ENCODE measurements around the gene C2orf68. TPM values are rescaled to one million over a fixed set of nuclear protein-coding genes. Genes with fewer than 3 reads are reported as not detected.
A peak's percentile ranks its signal among the peaks of the same experiment; 100 is the strongest.

C2orf68 gene
- total and polyA plus RNA-seq, 9 of the 15 experiments (the other 6 are each of a cell fraction or from before 2014, with no cell fraction given): 22.1 to 50.0 (median 31.8) TPM

GRCh38 chr2:85596026-85596333 is 15.9 kb downstream of the C2orf68 start:
- WGBS (ENCODE audit: insufficient coverage, low coverage, missing lambda C conversion rate): 0% methylated on average over 10 of the region's 10 CpGs
- peak; percentile 61 for FAIRE-seq
- TF ChIP-seq ZBTB7A (IDR thresholded peaks at IDR 0.05; ENCODE audit: borderline replicate concordance, control insufficient read depth, low read depth, low read length): peak; percentile 21; the same call in 1 of the 2 replicates
- 0 out of 2 replicates have a peak, but pooled peaks have one; percentile 16 for TF ChIP-seq PHB2 (IDR thresholded peaks at IDR 0.05; ENCODE audit: low read depth)
- 0 out of 2 replicates have a peak, but pooled peaks have one; percentile 34 for TF ChIP-seq ZNF263 (CRISPR knock-in tag; IDR thresholded peaks at IDR 0.05; ENCODE audit: borderline replicate concordance)
- TF ChIP-seq SIN3A (IDR thresholded peaks at IDR 0.05; ENCODE audit: borderline replicate concordance in 2 of 2, control insufficient read depth in 1 of 2, low read depth in 2 of 2, low read length in 2 of 2): 0 out of 4 replicates have a peak, but pooled peaks of 1 of the 2 experiments have one; percentile 6
- 0 out of 2 replicates have a peak, but pooled peaks have one; percentile 61 for TF ChIP-seq OTX1 (CRISPR knock-in tag; IDR thresholded peaks at IDR 0.05)
- no peak for TF ChIP-seq GTF2E2 (tag; IDR thresholded peaks at IDR 0.05)
- peak in 1 of 2 experiments; percentile 32; a peak in 1 of 4 replicates for TF ChIP-seq KDM1A (IDR thresholded peaks at IDR 0.05)
- no peak for TF ChIP-seq ATF6 (CRISPR knock-in tag; IDR thresholded peaks at IDR 0.05)
- 0 out of 2 replicates have a peak, but pooled peaks have one; percentile 9 for TF ChIP-seq EP400 (IDR thresholded peaks at IDR 0.05)
- TF ChIP-seq MYC (IDR thresholded peaks at IDR 0.05; ENCODE audit: low read depth, low read length): no peak
- peak; percentile 12; the same call in 1 of the 2 replicates for TF ChIP-seq MYC (CRISPR knock-in tag; IDR thresholded peaks at IDR 0.05; ENCODE audit: borderline replicate concordance, low read depth)
- TF ChIP-seq CBFA2T3 (IDR thresholded peaks at IDR 0.05): no peak
- 0 out of 2 replicates have a peak, but pooled peaks have one; percentile 1 for TF ChIP-seq EHMT2 (IDR thresholded peaks at IDR 0.05)
- peak; percentile 72 for TF ChIP-seq EGR1 (conservative IDR thresholded peaks at IDR 0.05)
- no peak for TF ChIP-seq SRSF3 (IDR thresholded peaks at IDR 0.05; ENCODE audit: insufficient read depth, low read length)
- peak; percentile 72; the same call in 1 of the 2 replicates for TF ChIP-seq LARP7 (IDR thresholded peaks at IDR 0.05)
- peak; percentile 45 for TF ChIP-seq ARID1B (IDR thresholded peaks at IDR 0.05)
- Histone ChIP-seq H3K9me3 (replicated peaks; ENCODE audit: control insufficient read depth, insufficient read depth, low read depth, low read length) (no peaks in the 10 kb centered on the region), H2AFZ (ENCODE audit: low read depth, low read length) (peak overlapping the region; percentile 90), H3K4me3 (peak overlapping the region; percentile 62), H3K79me2 (ENCODE audit: control insufficient read depth, insufficient read depth, low read length) (peaks cover 28% of the 10 kb centered on the region), H3K27ac (ENCODE audit: extremely low read depth, low read depth, low read length) (peak overlapping the region; percentile 74), H3K4me2 (ENCODE audit: insufficient read depth, low read length) (peak overlapping the region; percentile 86), H3K27me3 (ENCODE audit: control insufficient read depth in 2 of 2, insufficient read depth in 2 of 2, low read length in 2 of 2) (no peaks in the 10 kb centered on the region), H3K9ac (ENCODE audit: insufficient read depth in 1 of 2, low read depth in 2 of 2, low read length in 2 of 2) (peak overlapping the region; percentile 79 to 93), H3K36me3 (ENCODE audit: control insufficient read depth, insufficient read depth, low read length) (peaks cover 28% of the 10 kb centered on the region; the same call in 2 of the 3 replicates), H3K4me1 (replicated peaks in 1 of 2; ENCODE audit: control insufficient read depth in 2 of 2, insufficient read depth in 2 of 2, low read length in 2 of 2) (peaks cover 6 to 26% of the 10 kb centered on the region in 2 experiments), H4K20me1 (replicated peaks; ENCODE audit: control insufficient read depth, insufficient read depth, low read length) (no peaks in the 10 kb centered on the region), H3K9me1 (ENCODE audit: control insufficient read depth, insufficient read depth, low read length) (no peaks in the 10 kb centered on the region)
- intact Hi-C loops (cut with micrococcal nuclease): no loop called here
- DNase-seq (ENCODE audit: extremely low read depth in 1 of 4, low spot score in 3 of 4): peak in 2 of 4 experiments; percentile 47 to 56
- in situ Hi-C loops (cut with MboI): no loop called here
- POLR2A ChIA-PET: interaction anchor here (0.5 to 4.4 kb wide), 14 partner anchors 8 to 600 kb away, joined by 3 to 31 read pairs (median 4); partner anchors contain the start of genes C2orf68, ELMOD3, RETSAT and TMEM150A
- ATAC-seq: peak; percentile 24
- CTCF ChIA-PET (ENCODE audit: low intra/inter-chr PET ratio): no interaction called here
- BruUV-seq (replicated peaks): no TSS peak
